Central memory CD8-positive, alpha-beta T cell (primary cell): ENCODE measurements around the gene LTB4R2.
"Not testable (repeated sequence)": the region's sequence is repeated elsewhere in the genome, so short reads cannot be mapped to it uniquely, and the experiment has no call there.

Experiments used
- ATAC-seq: fragments of 150-1000 bp; cut with Tn5 transposase; replicated peaks from 2 replicates; pipeline ENCODE4 v1.10.0; 2022; ENCODE audit warnings: mild to moderate bottlenecking, moderate FRiP score, moderate number of reproducible peaks; ENCODE audit not compliant: poor library complexity, severe bottlenecking; ENCODE audit errors: extremely low read depth
- DNase-seq, 2 donors: peaks; one replicate each; pipeline ENCODE4 v3.0.0; 2021; ENCODE audit warnings: low spot score in 2 of 2
- H3K27ac Mint-ChIP-seq: one replicate; pipeline ENCODE4 v1.8.0; 2022; ENCODE audit warnings: low read depth, mild to moderate bottlenecking, moderate library complexity, mixed read lengths
- H3K27me3 Mint-ChIP-seq: one replicate; pipeline ENCODE4 v1.8.0; 2022; ENCODE audit warnings: mixed read lengths
- H3K36me3 Mint-ChIP-seq: one replicate; pipeline ENCODE4 v1.8.0; 2022; ENCODE audit warnings: mild to moderate bottlenecking, moderate library complexity, mixed read lengths; ENCODE audit not compliant: insufficient read depth
- H3K4me1 Mint-ChIP-seq: one replicate; pipeline ENCODE4 v1.8.0; 2022; ENCODE audit warnings: mixed read lengths
- H3K4me3 Mint-ChIP-seq: one replicate; pipeline ENCODE4 v1.8.0; 2022; ENCODE audit warnings: mild to moderate bottlenecking, moderate library complexity, mixed read lengths
- H3K9me3 Mint-ChIP-seq: one replicate; pipeline ENCODE4 v1.8.0; 2022; ENCODE audit warnings: mixed read lengths

LTB4R2 gene

DNA sequence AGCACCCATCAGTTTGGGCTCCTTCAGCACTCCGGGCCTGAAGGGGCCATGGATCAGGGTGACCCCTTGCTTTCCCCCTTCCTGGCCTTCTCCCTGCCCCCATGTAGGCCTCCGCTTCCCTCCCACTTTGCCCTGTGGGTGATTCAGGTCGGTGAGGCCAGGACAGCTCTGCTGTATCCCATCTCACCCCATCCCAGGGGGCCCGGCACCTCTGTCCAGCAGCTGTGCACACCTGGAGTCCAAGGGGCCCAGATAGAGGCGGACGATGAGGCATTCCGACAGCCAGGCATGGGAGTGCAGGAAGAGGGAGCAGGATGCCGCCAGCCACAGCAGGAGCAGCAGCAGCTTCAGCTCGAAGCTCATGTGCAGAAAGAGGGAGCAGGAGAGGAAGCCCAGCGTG lies 12.7 kb downstream of the LTB4R2 start:
- H3K9me3 Mint-ChIP-seq: no peaks in the 10 kb centered on the region
- ATAC-seq: no peak
- H3K4me3 Mint-ChIP-seq: no peak overlapping the region
- peaks cover 26% of the 10 kb centered on the region for H3K4me1 Mint-ChIP-seq
- DNase-seq: no peak
- H3K36me3 Mint-ChIP-seq: no peaks in the 10 kb centered on the region
- no peak overlapping the region for H3K27ac Mint-ChIP-seq
- no peaks in the 10 kb centered on the region for H3K27me3 Mint-ChIP-seq

DNA sequence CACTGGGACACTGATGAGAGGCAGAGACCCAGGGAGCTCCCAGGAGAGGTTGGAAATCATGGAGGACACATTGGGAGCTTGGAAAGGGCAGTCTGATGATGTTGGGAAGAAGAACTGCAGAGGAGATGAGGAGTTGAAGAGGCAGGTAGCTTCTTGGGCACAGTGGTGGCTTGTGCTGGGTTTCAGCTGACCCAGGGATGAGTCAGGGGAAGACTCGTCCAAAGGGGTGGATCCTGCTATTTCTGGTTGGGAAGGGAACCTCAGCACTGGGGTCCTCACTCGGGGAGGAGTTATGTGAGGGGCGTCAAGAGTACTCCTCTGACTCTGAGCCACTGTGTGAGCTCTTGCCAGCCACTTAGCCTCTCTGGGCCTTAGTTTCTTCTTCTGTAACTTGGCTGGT lies 13.4 kb downstream of the LTB4R2 start:
- H3K36me3 Mint-ChIP-seq: no peaks in the 10 kb centered on the region
- no peak overlapping the region for H3K27ac Mint-ChIP-seq
- no peak for DNase-seq

DNA sequence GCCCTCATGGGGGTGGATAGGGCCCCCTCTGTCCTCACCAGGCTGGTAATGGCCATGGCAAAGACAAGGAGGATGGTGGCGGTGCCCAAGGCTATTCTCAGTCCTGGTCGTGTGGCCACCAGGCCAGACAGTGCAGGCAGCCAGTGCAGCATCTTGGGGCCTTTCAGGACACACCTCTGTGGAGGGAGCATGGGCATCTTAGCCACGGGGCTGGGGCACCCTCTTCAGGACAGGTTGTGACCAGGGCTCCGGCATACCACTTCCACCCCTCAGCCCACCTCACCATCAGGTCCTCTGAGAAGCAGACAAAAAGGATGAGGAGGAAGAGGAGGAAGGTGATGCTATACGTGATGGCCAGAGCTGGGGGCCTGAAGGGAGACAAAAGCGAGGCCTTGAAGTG lies 14.1 kb downstream of the LTB4R2 start:
- no peak for DNase-seq
- peak overlapping the region; percentile 22 for H3K27ac Mint-ChIP-seq
- H3K36me3 Mint-ChIP-seq: no peaks in the 10 kb centered on the region
- H3K4me3 Mint-ChIP-seq: no peak overlapping the region
- H3K27me3 Mint-ChIP-seq: no peaks in the 10 kb centered on the region
- H3K9me3 Mint-ChIP-seq: no peaks in the 10 kb centered on the region
- ATAC-seq: no peak
- H3K4me1 Mint-ChIP-seq: peaks cover 34% of the 10 kb centered on the region

More for the DNA sequence above, 13.4 kb downstream of the LTB4R2 start:
- ATAC-seq: no peak
- H3K4me1 Mint-ChIP-seq: peaks cover 32% of the 10 kb centered on the region
- H3K9me3 Mint-ChIP-seq: no peaks in the 10 kb centered on the region
- no peak overlapping the region for H3K4me3 Mint-ChIP-seq
- H3K27me3 Mint-ChIP-seq: no peaks in the 10 kb centered on the region

DNA sequence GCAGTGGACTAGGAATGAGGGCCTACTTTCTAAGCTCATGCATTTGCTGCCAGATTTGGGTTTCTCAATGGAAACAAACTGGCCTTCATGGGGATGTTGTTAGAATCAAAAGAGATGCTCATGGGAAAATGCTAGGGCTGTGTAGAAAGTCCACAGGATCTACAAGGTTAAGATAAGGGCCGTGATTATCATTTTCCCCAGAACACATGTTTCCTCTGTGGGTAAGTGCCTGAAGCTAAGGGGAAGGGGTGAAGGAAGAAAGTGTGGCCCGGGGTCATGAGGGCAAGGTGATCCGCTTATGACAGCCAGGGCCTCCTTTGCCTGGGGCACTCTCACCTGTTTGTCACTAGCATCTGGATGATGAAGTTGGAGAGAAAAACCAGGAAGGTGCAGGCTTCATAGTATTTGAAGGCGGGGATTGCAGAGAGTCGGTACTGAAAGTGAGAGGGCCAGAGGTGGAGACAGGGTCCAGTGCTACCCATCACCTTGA lies 15.1 kb downstream of the LTB4R2 start:
- ATAC-seq: no peak
- Mint-ChIP-seq H3K9me3 (no peaks in the 10 kb centered on the region), H3K27me3 (no peaks in the 10 kb centered on the region), H3K27ac (no peak overlapping the region), H3K36me3 (peaks cover 8% of the 10 kb centered on the region), H3K4me3 (no peak overlapping the region), H3K4me1 (peaks cover 40% of the 10 kb centered on the region)
- no peak for DNase-seq

DNA sequence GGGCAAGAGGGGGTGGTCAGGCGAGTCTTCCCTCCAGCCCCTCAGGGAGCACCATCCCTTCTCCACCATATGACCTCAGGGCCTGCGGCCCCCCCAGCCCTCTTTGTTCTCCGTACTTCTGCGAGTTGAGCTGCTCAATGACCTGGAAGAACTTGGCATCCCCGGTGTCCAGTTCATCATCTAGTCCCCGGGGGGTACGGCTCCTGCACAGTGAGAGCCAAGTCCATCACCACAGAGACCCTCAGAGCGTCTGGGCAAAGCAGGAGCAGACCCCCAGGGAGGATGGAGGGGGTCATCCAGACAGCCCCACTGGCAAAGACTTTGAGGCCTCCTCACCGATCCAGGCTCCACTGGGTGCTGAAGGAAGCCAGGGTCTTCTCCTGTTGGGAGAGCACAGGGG lies 16.0 kb downstream of the LTB4R2 start:
- Mint-ChIP-seq H3K27me3 (no peaks in the 10 kb centered on the region), H3K9me3 (no peaks in the 10 kb centered on the region), H3K4me1 (peaks cover 48% of the 10 kb centered on the region), H3K4me3 (no peak overlapping the region), H3K27ac (no peak overlapping the region), H3K36me3 (peaks cover 11% of the 10 kb centered on the region)
- no peak for ATAC-seq
- no peak for DNase-seq

DNA sequence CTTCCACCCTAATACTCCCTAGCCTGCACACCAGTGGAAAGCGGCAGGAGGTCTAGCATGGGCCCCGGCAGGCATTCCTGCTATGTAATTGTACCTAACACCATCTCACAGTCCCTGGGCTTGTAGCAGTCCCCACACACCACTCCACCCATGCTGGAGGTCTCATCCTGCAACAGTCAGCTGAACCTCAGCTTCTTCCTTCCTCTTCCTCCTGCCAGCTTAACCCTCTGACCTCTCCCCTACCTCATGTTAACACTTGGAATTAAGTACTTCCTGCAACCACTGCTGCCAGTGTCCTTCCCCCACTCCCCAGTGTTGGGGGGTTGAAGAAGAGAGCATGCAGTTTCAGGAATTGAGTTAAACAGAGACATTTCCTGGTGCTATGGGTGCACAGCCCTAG lies 17.4 kb downstream of the LTB4R2 start:
- Mint-ChIP-seq H3K4me1 (peaks cover 60% of the 10 kb centered on the region), H3K4me3 (peak overlapping the region; percentile 48)

DNA sequence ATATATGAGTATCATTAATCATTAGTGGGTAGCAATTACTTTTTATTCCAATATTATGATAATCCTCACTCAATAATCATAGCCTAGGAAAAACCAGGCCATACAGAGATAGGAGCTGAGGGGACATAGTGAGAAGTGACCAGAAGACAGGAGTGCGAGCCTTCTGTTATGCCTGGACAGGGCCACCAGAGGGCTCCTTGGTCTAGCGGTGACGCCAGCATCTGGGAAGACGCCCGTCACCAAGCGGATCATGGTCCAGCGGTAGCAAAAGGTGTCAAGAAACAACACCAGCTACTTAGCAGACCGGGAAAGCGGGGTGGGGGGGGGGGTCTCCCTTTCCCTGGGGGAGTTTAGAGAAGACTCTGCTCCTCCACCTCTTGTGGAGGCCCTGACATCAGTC lies 18.0 kb downstream of the LTB4R2 start:
- H3K4me1 Mint-ChIP-seq: peaks cover 62% of the 10 kb centered on the region
- peak overlapping the region; percentile 79 for H3K27ac Mint-ChIP-seq
- not testable (repeated sequence) for H3K27me3 Mint-ChIP-seq, DNase-seq, ATAC-seq, H3K9me3 Mint-ChIP-seq
- peak overlapping the region; percentile 48 for H3K4me3 Mint-ChIP-seq
- H3K36me3 Mint-ChIP-seq: peaks cover 19% of the 10 kb centered on the region

More for the DNA sequence above, 17.4 kb downstream of the LTB4R2 start:
- Mint-ChIP-seq H3K9me3 (no peaks in the 10 kb centered on the region), H3K27me3 (no peaks in the 10 kb centered on the region), H3K36me3 (peaks cover 15% of the 10 kb centered on the region), H3K27ac (peak overlapping the region; percentile 79)
- no peak for ATAC-seq
- DNase-seq: no peak

DNA sequence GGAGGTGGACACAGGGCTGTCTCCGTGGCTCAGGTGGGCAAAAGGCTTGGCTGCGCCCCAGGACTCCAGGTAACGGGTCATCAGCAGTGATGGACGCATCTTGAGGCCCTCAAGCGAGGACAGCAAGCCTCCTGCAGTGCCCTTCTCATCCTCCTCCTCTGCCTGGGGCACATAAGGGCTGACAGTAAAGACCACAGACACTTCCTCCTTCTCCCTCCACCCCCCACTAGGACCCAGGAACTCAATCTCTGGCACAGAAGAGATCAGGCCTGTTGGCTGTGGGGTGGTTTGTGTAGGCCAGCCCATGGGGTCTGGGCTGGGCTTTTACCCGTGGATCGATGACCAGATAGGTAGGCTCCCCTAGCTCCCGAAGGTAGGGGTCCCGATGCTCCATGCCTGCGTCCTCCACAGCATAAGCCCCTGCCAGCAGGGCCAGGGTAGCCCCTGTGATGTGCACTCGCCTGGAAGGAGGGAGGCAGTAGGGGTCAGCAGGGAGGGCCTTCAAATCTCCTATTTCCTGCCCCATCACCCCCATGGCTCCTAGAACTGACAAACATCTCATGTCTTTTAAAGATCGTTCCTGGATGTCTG lies 19.2 kb downstream of the LTB4R2 start:
- no peaks in the 10 kb centered on the region for H3K9me3 Mint-ChIP-seq
- no peak for ATAC-seq
- H3K27ac Mint-ChIP-seq: peak overlapping the region; percentile 79
- H3K36me3 Mint-ChIP-seq: peaks cover 21% of the 10 kb centered on the region
- H3K4me3 Mint-ChIP-seq: peak overlapping the region; percentile 53
- peaks cover 56% of the 10 kb centered on the region for H3K4me1 Mint-ChIP-seq
- no peak for DNase-seq
- no peaks in the 10 kb centered on the region for H3K27me3 Mint-ChIP-seq

DNA sequence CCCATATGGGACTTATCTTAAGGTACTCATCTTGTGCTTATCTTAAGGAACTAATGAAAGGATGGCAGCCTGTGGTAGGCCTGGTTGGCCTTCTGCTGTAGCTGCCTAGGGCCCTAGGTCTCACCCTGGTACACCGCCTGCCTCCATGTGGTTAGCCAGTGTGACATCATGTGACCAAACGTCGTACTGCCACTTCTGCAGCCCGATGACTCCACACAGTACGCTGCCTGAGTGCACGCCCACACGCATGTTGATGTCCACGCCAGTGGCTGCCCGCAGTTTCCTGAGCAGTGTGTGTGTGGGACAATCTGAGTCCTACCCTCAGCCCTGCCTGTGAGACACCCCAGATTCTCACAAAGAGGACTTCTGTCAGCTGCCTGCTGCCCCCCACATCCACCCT lies 19.8 kb downstream of the LTB4R2 start:
- ATAC-seq (peak; percentile 87), DNase-seq (peak; percentile 60 to 82)
- Mint-ChIP-seq H3K36me3 (peaks cover 21% of the 10 kb centered on the region), H3K27ac (peak overlapping the region; percentile 79), H3K4me1 (peaks cover 56% of the 10 kb centered on the region), H3K27me3 (peaks cover 2% of the 10 kb centered on the region), H3K9me3 (no peaks in the 10 kb centered on the region), H3K4me3 (peak overlapping the region; percentile 53)

DNA sequence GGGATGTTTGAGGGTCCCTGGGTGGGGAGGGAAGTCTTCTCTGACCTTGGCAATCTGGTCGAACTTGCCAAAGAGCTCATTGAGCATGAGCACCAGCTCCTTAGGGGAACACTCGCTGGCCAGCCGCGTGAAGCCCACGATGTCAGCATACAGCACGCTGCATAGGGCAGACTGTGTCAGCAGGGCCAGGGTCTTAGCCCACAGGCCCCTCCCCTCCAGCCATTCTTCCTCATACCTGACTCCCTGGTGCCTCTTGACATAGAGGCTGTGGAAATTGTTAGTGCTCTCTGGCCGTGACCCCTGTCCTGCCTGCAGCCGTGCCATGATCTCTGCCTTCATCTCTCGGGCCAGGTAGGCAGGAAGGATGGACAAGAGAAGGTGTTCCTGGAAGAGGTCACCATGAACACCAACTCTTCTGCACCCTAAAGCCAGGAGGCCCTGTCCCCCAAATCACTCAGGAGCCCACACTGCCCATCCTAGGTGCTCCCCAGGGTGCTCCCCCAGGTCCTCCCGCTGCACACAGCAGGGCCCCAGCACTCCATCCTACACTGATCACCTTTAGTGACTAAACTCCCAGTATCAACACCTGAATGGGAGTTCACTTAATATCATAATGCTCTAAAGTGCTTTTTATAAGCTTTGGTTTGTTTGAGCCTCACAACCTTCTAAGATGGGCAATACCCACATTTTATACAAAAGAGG lies 21.2 kb downstream of the LTB4R2 start:
- peak overlapping the region; percentile 83 for H3K27ac Mint-ChIP-seq

DNA sequence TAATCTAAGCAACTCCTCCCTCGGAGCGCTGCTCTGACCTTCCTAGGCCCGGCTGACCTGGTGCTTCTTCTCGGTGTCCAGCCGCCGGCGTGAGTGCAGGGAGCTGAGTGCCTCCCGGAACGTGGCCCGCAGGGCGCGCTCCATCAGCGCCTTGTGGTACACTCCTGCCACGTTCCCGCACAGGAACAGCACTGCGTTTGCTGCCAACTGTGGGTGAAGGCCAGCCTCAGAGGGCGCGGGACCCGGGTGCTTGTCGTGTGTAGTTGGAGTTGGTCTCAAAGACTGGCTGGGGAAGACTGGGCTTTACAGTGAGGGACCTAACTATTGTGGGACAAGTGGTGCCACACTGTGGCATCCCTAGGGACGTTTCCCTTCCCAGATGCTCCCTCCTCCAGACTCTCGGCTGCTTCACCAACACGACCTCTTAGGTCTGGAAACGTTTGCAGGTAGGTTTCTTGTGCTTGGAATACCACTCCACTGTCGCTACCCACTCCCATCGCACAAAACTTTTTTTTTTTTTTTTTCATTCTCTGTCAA lies 21.9 kb downstream of the LTB4R2 start:
- peaks cover 65% of the 10 kb centered on the region for H3K4me1 Mint-ChIP-seq
- H3K27ac Mint-ChIP-seq: peak overlapping the region; percentile 83
- H3K36me3 Mint-ChIP-seq: peaks cover 27% of the 10 kb centered on the region
- H3K9me3 Mint-ChIP-seq: no peaks in the 10 kb centered on the region
- ATAC-seq (no peak), DNase-seq (no peak)
- peaks cover 12% of the 10 kb centered on the region for H3K27me3 Mint-ChIP-seq
- H3K4me3 Mint-ChIP-seq: peak overlapping the region; percentile 73

More for the DNA sequence above, 21.2 kb downstream of the LTB4R2 start:
- peaks cover 21% of the 10 kb centered on the region for H3K36me3 Mint-ChIP-seq
- peaks cover 12% of the 10 kb centered on the region for H3K27me3 Mint-ChIP-seq
- no peak overlapping the region for H3K4me3 Mint-ChIP-seq
- peaks cover 65% of the 10 kb centered on the region for H3K4me1 Mint-ChIP-seq
- no peaks in the 10 kb centered on the region for H3K9me3 Mint-ChIP-seq
- ATAC-seq (no peak), DNase-seq (no peak)

DNA sequence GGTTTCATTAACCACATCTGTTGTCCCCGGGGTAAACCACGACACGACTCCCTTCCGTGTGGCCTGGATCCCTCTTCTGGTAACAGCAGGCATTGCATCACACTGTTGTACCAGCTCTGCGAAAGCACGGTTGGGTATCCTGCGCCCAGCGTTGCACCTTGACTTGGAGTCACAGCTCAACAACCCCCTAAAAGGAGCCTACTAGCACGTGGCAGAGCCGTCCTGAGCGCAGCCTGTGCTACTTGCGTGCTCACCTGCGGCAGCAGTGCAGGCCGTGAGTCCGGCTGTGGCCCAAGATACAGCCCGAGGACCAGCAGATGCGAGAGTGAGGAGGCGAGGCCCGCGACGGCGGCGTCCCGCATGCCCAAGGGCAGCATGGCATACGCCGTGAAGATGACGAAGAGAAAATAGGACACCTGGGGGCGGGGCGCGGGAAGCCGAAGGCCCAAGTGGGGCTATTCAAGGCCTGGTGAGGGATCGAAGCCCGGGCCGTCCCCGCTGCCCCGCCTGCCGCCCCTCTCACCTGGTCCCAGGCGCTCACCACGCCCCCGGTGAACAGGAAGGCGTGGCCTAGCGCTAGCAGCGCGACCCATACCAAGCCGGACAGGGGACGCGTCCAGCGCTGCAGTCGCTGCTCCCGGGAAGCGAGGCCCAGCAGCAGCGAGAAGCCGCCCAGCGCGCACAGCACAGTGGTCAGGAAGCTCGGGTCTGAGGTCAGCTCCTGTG lies 22.5 kb downstream of the LTB4R2 start:
- Mint-ChIP-seq H3K4me3 (peak overlapping the region; percentile 73), H3K4me1 (peaks cover 61% of the 10 kb centered on the region), H3K27ac (peak overlapping the region; percentile 83), H3K9me3 (no peaks in the 10 kb centered on the region), H3K36me3 (peaks cover 27% of the 10 kb centered on the region), H3K27me3 (peaks cover 12% of the 10 kb centered on the region)
- ATAC-seq (peak; percentile 62), DNase-seq (peak; percentile 74 to 85)
